ENCODE measurements around the gene OR8G5.

DNA sequence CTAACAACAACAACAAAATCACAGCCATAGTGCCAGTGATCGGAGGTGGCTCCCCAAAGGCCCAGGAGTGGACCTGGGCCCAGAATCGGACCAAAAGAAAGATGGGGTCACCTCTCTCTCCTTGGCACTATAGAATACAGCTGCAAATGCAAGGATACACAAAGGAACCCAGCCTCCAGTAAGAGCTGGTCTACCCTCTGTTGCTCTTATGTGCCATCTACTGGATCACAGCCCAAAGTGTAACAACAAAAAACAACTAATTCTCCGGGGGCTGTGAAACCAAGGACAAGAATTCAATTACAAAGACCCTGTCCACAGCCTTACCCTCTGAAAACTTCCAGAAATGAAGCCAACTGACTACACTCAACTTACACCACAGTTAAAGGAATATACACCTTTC lies 21.6 kb downstream of the OR8G5 start:
- TF ChIP-seq ZNF8 (CRISPR knock-in tag; IDR thresholded peaks at IDR 0.05) (no peak), PATZ1 (CRISPR knock-in tag; IDR thresholded peaks at IDR 0.05; ENCODE audit: borderline replicate concordance) (no peak), ZFP3 (CRISPR knock-in tag; IDR thresholded peaks at IDR 0.05) (no peak), ZC3H10 (CRISPR knock-in tag; IDR thresholded peaks at IDR 0.05) (no peak), ESRRG (CRISPR knock-in tag; IDR thresholded peaks at IDR 0.05) (no peak), ARNTL (CRISPR knock-in tag; IDR thresholded peaks at IDR 0.05; ENCODE audit: borderline replicate concordance, low read depth) (no peak)

Measured in SK-N-SH treated with all-trans-retinoic acid at 6 μM for 48 hours (cell line).